ENCODE measurements around the gene QRFP.
"Not testable (repeated sequence)": the region's sequence is repeated elsewhere in the genome, so short reads cannot be mapped to it uniquely, and the experiment has no call there.

Gene QRFP

GRCh38 chr9:130918826-130919558 lies 22.4 kb upstream of the QRFP start:
- no peak for FAIRE-seq

GRCh38 chr9:130918101-130918825 lies 21.7 kb upstream of the QRFP start:
- no peak for FAIRE-seq

- no peak for FAIRE-seq
Observed at GRCh38 chr9:130917168-130917960, 20.8 kb upstream of the QRFP start.

GRCh38 chr9:130915096-130915447 lies 18.5 kb upstream of the QRFP start:
- no peak for FAIRE-seq

GRCh38 chr9:130914417-130915095 lies 17.9 kb upstream of the QRFP start:
- no peak for FAIRE-seq

GRCh38 chr9:130913599-130914416 lies 17.2 kb upstream of the QRFP start:
- no peak for FAIRE-seq

GRCh38 chr9:130912932-130913598 lies 16.5 kb upstream of the QRFP start:
- FAIRE-seq = no peak

- no peak for FAIRE-seq
Observed at GRCh38 chr9:130911254-130912049, 14.8 kb upstream of the QRFP start.

GRCh38 chr9:130910670-130911069 lies 14.1 kb upstream of the QRFP start:
- FAIRE-seq = not testable (repeated sequence)

GRCh38 chr9:130910041-130910440 lies 13.4 kb upstream of the QRFP start:
- FAIRE-seq = not testable (repeated sequence)

GRCh38 chr9:130908878-130909355 lies 12.3 kb upstream of the QRFP start:
- FAIRE-seq = no peak

GRCh38 chr9:130908146-130908877 lies 11.7 kb upstream of the QRFP start:
- no peak for FAIRE-seq

- no peak for FAIRE-seq
Observed at GRCh38 chr9:130906735-130907416, 10.3 kb upstream of the QRFP start.

GRCh38 chr9:130905902-130906734 lies 9.5 kb upstream of the QRFP start:
- FAIRE-seq = no peak

- no peak for FAIRE-seq
Observed at GRCh38 chr9:130905125-130905901, 8.7 kb upstream of the QRFP start.

GRCh38 chr9:130904070-130905044 lies 7.7 kb upstream of the QRFP start:
- no peak for FAIRE-seq

Measured in G401.6 (cell line).